RWPE1 (cell line): Measurements from ENCODE around the gene CST5.
A peak's percentile ranks its signal among the peaks of the same experiment; 100 is the strongest.

Source experiments
- CTCF ChIA-PET: fragments of 350-600 bp; sonication (Branson Sonifier 250); formaldehyde crosslinking; extraction: SDS; loops from one replicate; lab custom pipeline; 2021; lab: Yijun Ruan, JAX
- POLR2A ChIA-PET: fragments of 400-600 bp; formaldehyde crosslinking; extraction: SDS; loops from one replicate; lab custom pipeline; 2020; ENCODE audit warnings: antibody characterized with exemption; ENCODE audit not compliant: low non-redundant PET; lab: Yijun Ruan, JAX
- DNase-seq: peaks from one replicate; pipeline ENCODE4 v3.0.0; 2012; ENCODE audit warnings: low spot score
- H3K27ac ChIP-seq: fragments of 450-650 bp; 2 replicates; pipeline ENCODE4 v1.5.1; 2017
- CTCF ChIP-seq: fragments of 450-650 bp; conservative IDR thresholded peaks from 2 replicates; pipeline ENCODE4 v1.5.1; 2017; ENCODE audit warnings: low read depth, mild to moderate bottlenecking

The CST5 gene

GRCh38 chr20:23889775-23890187 lies 10.2 kb upstream of the CST5 start:
- peak; percentile 65 for TF ChIP-seq CTCF
- peak; percentile 32 for DNase-seq
- H3K27ac ChIP-seq, result no peak overlapping the region
- CTCF ChIA-PET, result interaction anchor here (0.6 kb wide), 1 partner anchor 1026 kb away, joined by 5 read pairs; no protein-coding TSS in a partner anchor
- POLR2A ChIA-PET, result no interaction called here

DNA sequence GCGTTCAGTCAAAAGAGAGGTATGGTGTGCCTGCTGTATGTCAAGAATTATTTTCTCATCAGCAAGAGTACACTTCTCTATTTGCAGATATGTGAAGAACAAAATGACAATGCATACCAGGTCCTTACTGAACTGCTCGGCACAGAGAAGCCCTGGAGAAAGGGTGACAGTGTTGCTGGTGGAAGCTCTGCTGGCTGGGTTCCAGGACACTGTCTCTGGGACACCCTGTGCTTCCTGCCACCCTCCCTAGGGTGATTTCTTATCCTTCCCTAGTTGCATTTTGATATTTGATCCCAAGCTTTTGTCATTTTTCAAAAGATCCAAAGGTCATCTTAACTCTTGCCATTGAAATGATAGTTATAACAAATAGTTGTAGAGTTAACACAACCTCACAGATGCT lies 8.3 kb upstream of the CST5 start:
- POLR2A ChIA-PET, result no interaction called here

GRCh38 chr20:23884771-23885162 lies 5.2 kb upstream of the CST5 start:
- CTCF ChIA-PET, result no interaction called here
- POLR2A ChIA-PET, result no interaction called here
- TF ChIP-seq CTCF, result no peak
- H3K27ac ChIP-seq, result no peak overlapping the region
- no peak for DNase-seq

More for the DNA sequence above, 8.3 kb upstream of the CST5 start:
- no peak for TF ChIP-seq CTCF
- no peak for DNase-seq
- H3K27ac ChIP-seq, result no peak overlapping the region
- CTCF ChIA-PET, result interaction anchor here (0.7 kb wide), 1 partner anchor 106 kb away, joined by 3 read pairs; no protein-coding TSS in a partner anchor

GRCh38 chr20:23884136-23884770 lies 4.7 kb upstream of the CST5 start:
- TF ChIP-seq CTCF, result no peak
- ChIA-PET POLR2A (no interaction called here), CTCF (no interaction called here)
- no peak for DNase-seq
- no peak overlapping the region for H3K27ac ChIP-seq

- ChIA-PET CTCF (no interaction called here), POLR2A (no interaction called here)
- no peak overlapping the region for H3K27ac ChIP-seq
- no peak for TF ChIP-seq CTCF
- DNase-seq, result no peak
Observed at GRCh38 chr20:23881371-23881770, 1.8 kb upstream of the CST5 start.

DNA sequence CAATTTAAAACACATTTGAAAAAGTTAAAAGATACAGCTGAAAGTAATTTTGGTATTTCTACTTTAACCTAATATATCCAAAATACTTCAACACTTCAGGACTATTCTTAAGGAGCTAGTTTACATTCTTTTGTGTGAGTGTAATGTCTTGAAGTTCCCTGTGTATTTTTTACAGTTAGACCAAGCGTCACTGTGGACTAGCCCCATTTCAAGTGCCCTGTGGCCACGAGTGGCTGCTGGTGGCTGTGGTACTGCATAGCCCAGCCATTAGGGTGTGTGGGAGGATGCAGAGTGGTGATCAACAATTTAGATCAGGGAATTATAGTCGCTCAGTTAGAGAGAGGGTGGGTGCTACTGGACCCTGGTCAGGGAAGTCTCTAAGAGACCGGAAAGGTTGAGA lies 869 bp upstream of the CST5 start:
- DNase-seq, result no peak
- H3K27ac ChIP-seq, result no peak overlapping the region
- no peak for TF ChIP-seq CTCF
- ChIA-PET POLR2A (no interaction called here), CTCF (no interaction called here)
